HG03432 (cell line): ENCODE results near the gene TM4SF5.

Source experiments
- ATAC-seq: cut with Tn5 transposase; IDR thresholded peaks from one replicate; pipeline ENCODE4 v1.9.1; 2021; ENCODE audit warnings: mild to moderate bottlenecking, moderate library complexity; ENCODE audit not compliant: unreplicated experiment

The TM4SF5 gene

GRCh38 chr17:4771519-4772234 is at the start of gene TM4SF5:
Gene TM4SF5, plus strand, starts transcription at chr17:4771886. Its CDS starts 37 bp downstream, at chr17:4771923.
- ATAC-seq, result no peak

- ATAC-seq, result no peak
Measured at GRCh38 chr17:4722678-4723240, 48.9 kb upstream of the TM4SF5 start.

- ATAC-seq, result no peak
Measured at GRCh38 chr17:4724650-4725049, 47.0 kb upstream of the TM4SF5 start.

- no peak for ATAC-seq
Measured at GRCh38 chr17:4725646-4726310, 45.9 kb upstream of the TM4SF5 start.

- no peak for ATAC-seq
Measured at GRCh38 chr17:4728124-4728523, 43.6 kb upstream of the TM4SF5 start.

GRCh38 chr17:4733073-4733531 is 38.6 kb upstream of the TM4SF5 start:
- no peak for ATAC-seq

- no peak for ATAC-seq
Measured at GRCh38 chr17:4734857-4735475, 36.7 kb upstream of the TM4SF5 start.

GRCh38 chr17:4735876-4736651 is 35.6 kb upstream of the TM4SF5 start:
- ATAC-seq, result no peak

GRCh38 chr17:4738136-4739121 is 33.3 kb upstream of the TM4SF5 start:
- ATAC-seq, result no peak

GRCh38 chr17:4739122-4740024 is 32.3 kb upstream of the TM4SF5 start, which contains the start of the genes CXCL16 and ZMYND15:
Gene CXCL16, minus strand, starts transcription at chr17:4739928. Its CDS starts 589 bp downstream, at chr17:4739339.
Gene ZMYND15, plus strand, starts transcription at chr17:4739833. Its CDS starts 716 bp downstream, at chr17:4740549.
- ATAC-seq, result peak; percentile 65

GRCh38 chr17:4740025-4740351 is 31.7 kb upstream of the TM4SF5 start:
- no peak for ATAC-seq

GRCh38 chr17:4740584-4740983 is 31.1 kb upstream of the TM4SF5 start:
- no peak for ATAC-seq

- ATAC-seq, result no peak
Measured at GRCh38 chr17:4741544-4741943, 30.1 kb upstream of the TM4SF5 start.

- no peak for ATAC-seq
Measured at GRCh38 chr17:4742133-4742532, 29.6 kb upstream of the TM4SF5 start.

GRCh38 chr17:4742629-4743028 is 29.1 kb upstream of the TM4SF5 start:
- no peak for ATAC-seq

GRCh38 chr17:4743216-4743615 is 28.5 kb upstream of the TM4SF5 start:
- ATAC-seq, result no peak

GRCh38 chr17:4743898-4744297 is 27.8 kb upstream of the TM4SF5 start:
- no peak for ATAC-seq
